Measurements from ENCODE around the gene OR51L1.

Gene OR51L1

GRCh38 chr11:5013012-5013411 is 18.4 kb downstream of the OR51L1 start:
- DNase-seq (ENCODE audit: low read depth) = no peak
- TF ChIP-seq CTCF (IDR thresholded peaks at IDR 0.05; ENCODE audit: insufficient read depth, low read depth, low read length, missing control alignments) = no peak

GRCh38 chr11:5021996-5022395 is 27.3 kb downstream of the OR51L1 start:
- TF ChIP-seq CTCF (IDR thresholded peaks at IDR 0.05; ENCODE audit: insufficient read depth, low read depth, low read length, missing control alignments) = no peak
- no peak for DNase-seq (ENCODE audit: low read depth)
- H3K4me3 ChIP-seq (ENCODE audit: low read depth, low read length) = no peak overlapping the region

More at GRCh38 chr11:5013012-5013411, 18.4 kb downstream of the OR51L1 start:
- no peak overlapping the region for H3K4me3 ChIP-seq (ENCODE audit: low read depth, low read length)

GRCh38 chr11:5036669-5037068 is 42.0 kb downstream of the OR51L1 start:
- no peak overlapping the region for H3K4me3 ChIP-seq (ENCODE audit: low read depth, low read length)
- TF ChIP-seq CTCF (IDR thresholded peaks at IDR 0.05; ENCODE audit: insufficient read depth, low read depth, low read length, missing control alignments) = no peak
- DNase-seq (ENCODE audit: low read depth) = no peak

GRCh38 chr11:5037926-5038325 is 43.3 kb downstream of the OR51L1 start:
- no peak for TF ChIP-seq CTCF (IDR thresholded peaks at IDR 0.05; ENCODE audit: insufficient read depth, low read depth, low read length, missing control alignments)
- H3K4me3 ChIP-seq (ENCODE audit: low read depth, low read length) = no peak overlapping the region
- no peak for DNase-seq (ENCODE audit: low read depth)

GRCh38 chr11:5038341-5038740 is 43.7 kb downstream of the OR51L1 start:
- DNase-seq (ENCODE audit: low read depth) = no peak
- no peak overlapping the region for H3K4me3 ChIP-seq (ENCODE audit: low read depth, low read length)
- no peak for TF ChIP-seq CTCF (IDR thresholded peaks at IDR 0.05; ENCODE audit: insufficient read depth, low read depth, low read length, missing control alignments)

- no peak for TF ChIP-seq CTCF (IDR thresholded peaks at IDR 0.05; ENCODE audit: insufficient read depth, low read depth, low read length, missing control alignments)
- no peak for DNase-seq (ENCODE audit: low read depth)
- no peak overlapping the region for H3K4me3 ChIP-seq (ENCODE audit: low read depth, low read length)
Observed at GRCh38 chr11:5040876-5041275, 46.2 kb downstream of the OR51L1 start.

- no peak for DNase-seq (ENCODE audit: low read depth)
- no peak overlapping the region for H3K4me3 ChIP-seq (ENCODE audit: low read depth, low read length)
- TF ChIP-seq CTCF (IDR thresholded peaks at IDR 0.05; ENCODE audit: insufficient read depth, low read depth, low read length, missing control alignments) = no peak
Observed at GRCh38 chr11:5042091-5042490, 47.4 kb downstream of the OR51L1 start.
